Muscle of back (tissue), 11 donors: ENCODE results near the gene CACNA2D3. TPM values are rescaled to one million over a fixed set of nuclear protein-coding genes. Genes with fewer than 3 reads are reported as not detected.

ENCODE experiments used
- DNase-seq, 3 donors: peaks; one replicate each; pipeline versions ENCODE4 v3.0.0 to v3.0.0-alpha.2; 2013
- polyA plus RNA-seq, 10 donors: library from polyadenylated mRNA; unstranded; fragments of 120-200 nt; gene quantifications; one replicate each; pipeline ENCODE4 v1.2.1, GENCODE V29; 2013; ENCODE audit not compliant: insufficient read length in 10 of 10

CACNA2D3 gene
- polyA plus RNA-seq, 10 donors: 1.0 to 2.9 (median 1.9) TPM

DNA sequence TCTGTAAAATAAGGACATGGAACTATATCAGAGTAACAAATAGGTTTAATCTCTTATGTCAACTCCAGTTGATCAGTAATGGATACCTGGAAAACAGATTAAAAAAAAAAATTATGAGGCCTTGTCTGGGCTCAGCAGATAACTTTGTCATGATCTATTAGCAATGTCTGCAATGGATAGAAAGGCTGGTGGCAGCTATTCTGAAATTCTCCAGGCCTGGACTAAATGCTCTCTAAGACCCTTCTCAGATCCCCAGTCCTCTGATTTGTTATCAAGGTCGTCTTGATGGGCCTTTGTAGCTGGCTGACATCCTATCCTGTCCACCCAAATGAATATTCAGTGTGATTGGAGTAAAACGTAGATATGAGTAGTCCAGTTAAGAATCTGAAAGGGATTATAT, 791.8 kb downstream of the CACNA2D3 start:
- no peak for DNase-seq

DNA sequence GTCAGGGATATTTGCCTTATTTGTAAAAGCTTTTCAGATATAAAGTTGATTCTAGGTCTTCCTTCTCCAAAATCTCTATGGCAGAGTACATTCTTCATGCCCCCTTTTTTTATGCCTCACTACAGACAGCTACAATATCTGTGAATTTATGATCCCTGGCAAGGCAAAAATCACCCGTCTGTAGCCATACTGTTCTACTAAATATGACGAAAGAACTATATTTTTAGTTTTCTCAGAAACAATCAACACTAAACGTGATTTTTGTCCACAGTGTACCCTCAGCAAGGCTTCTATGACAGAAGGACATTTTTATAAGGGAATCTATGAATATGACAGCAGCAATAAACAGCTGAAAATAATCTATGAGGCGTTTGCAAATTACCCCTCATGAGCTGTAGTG, 792.8 kb downstream of the CACNA2D3 start:
- DNase-seq: no peak

DNA sequence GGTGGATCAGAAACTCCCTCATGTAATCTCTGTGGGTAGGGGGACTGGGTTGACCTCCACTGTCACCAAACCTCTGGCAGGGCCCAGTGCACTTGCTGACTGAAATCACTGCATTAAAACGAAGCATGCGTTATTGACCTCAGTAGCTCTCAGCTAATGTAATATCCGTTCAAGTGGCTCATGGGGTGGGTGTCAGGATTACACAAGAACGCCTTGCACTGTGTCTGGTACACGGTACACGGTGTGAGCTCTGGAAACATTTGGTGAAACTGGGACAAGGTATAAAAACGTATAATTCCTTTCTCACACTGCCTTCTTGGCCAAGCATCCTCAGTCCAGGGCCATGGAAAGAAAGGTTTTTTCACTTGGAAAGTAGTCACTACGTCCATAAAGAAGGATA, 793.6 kb downstream of the CACNA2D3 start:
- no peak for DNase-seq

DNA sequence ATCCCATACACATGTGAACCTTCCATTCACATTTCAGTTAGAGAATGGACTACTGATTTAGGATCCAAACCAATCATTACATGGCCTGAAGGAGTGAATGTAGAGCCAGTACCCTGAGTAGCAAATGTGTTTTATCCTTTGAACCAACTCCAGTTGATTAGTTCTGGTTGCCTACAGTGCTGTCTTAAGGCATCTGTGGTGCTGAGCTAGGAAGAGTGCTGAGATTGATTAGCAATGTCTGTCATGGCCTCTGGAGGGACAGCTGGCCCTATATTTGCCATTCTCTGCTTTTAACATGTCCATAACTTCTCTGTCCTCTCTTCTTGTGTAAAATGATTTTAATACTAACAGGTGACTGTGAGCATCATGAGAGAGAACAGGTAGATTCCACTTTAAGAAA, 794.4 kb downstream of the CACNA2D3 start:
- DNase-seq: no peak

DNA sequence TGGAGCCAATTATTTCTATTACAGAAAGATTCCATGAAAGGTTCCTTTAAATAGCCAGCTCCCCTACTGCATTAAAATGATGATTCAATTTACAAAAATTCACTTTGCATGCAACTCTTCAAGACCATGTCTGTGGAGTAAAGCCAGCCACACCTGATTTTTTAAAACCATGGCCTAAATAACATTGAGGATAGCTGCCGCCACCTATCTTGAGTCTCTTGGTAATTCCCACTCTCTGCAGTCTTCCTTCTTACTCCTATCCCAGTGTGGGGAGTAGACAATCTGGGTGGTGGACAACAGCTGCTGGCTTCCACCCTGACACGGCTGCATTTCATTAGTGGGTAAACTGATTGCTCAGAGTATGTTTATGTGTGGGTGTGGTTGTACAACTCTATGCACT, 794.8 kb downstream of the CACNA2D3 start:
- DNase-seq: peak in 2 of 3 donors; percentile 45 to 57

DNA sequence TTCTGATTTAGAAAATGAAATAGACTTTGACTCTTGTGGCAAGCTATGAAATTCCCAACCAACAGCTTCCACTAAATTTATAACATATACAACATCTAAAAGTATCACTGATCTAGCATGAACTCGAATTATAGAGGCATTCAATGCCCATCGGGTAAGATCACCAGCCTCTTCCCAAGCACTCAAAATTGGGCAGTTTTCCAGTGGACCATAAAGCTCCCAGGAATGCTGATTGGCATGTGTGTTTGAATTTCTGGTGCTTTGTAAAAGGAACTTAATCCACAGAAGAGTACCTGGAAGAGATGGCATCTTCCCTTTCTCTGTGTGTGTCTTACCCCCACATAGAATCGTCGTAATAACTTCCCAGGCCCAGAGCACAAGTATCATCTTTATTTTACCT, 795.5 kb downstream of the CACNA2D3 start:
- DNase-seq: no peak

DNA sequence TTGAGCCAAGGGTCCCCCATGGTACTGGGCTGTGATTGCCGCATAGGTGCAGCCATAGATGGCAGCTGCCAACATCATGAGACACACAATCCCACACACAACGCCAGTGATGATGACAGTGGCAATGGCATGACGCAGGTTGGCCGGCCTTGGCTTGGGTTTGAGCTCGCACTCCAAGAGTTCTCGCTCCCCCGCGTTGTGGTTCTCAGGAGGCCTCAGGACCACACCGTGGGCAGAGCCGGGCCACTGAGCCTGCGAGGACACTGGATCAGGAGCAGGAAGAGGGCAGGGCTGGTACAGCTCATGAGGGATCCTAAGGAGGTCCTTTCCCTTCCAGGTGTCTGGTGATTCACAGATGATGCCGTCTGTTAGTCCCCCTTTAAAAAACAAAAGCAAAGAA, 796.2 kb downstream of the CACNA2D3 start:
- no peak for DNase-seq

DNA sequence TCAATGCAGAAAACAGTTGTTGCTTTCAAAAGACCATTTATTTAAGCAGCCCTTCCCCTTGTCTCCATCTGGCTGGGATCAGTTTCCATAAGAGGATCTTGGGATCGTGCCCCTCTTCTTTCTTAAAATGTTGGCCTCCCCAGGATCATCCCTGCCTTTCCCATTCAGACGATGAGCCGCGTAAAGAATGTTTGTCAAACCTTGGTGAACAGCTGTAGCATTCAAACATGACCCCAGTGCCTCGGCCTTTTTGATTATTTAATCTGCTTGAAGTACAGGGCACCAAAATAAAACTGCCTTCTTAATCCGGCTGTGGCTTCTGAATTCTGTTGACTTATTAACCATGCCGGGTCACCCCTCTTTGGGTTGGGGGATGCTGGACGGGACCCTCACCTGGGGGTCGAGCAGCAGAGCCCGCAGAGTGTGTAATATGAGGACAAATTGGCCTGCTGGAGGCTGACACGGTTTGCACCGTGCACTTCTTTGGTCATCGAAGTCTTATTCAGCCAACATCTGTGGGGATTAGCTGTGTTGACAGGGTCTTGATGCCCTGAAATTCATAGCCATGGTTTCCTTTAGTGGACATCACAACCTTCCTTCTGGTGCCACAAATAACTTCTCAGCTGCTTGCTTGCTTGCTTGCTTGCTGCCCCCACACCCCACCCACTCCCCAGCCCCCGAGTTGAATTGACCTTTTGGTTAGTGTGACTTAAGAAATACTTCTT, 805.9 kb downstream of the CACNA2D3 start, which contains the start of gene LRTM1:
LRTM1 (minus strand) TSS at position 14 of the 725 bp plus-strand sequence. CDS start 148 bp downstream, outside the sequence.
- DNase-seq: peak in 2 of 3 donors; percentile 45 to 61

DNA sequence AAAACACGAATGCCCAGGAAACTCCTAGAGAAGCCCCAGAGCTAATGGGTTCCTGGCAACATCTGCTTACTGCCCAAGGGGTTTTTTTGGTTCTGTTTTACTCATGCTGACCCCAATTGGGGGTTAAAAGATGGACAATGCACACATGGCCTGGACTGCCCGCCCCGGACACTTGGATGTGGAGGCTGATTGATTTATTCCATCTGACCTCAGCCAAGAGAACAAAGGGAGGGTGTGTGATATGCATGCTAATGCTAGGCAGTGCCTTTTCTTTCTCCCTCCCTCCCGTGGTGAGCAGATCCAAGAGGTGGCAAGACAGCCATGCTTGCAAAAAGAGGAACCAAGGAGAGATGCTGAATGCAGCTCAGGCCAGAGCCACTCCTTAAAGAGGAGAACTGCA, 808.8 kb downstream of the CACNA2D3 start:
- DNase-seq: no peak

DNA sequence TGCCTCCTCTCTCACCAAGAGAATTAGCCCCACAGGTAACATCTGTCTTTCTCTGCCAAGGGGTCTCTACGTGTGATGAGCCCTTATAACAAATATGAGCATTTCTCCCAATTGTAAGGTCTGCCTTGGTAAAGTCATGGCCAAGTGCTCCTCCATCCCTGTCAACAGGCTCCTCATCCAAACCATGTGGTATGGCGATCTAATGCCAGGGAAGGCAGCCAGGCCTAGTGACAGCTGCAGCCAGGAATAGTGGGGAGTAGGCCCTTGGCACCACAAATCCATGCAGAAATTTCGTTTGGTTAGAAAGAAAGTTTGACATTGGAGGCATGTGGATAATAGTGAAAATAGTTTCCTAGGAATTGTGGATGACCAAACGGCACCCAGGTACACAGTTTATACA, 810.3 kb downstream of the CACNA2D3 start:
- DNase-seq: peak; percentile 58 to 63 (median 62)

DNA sequence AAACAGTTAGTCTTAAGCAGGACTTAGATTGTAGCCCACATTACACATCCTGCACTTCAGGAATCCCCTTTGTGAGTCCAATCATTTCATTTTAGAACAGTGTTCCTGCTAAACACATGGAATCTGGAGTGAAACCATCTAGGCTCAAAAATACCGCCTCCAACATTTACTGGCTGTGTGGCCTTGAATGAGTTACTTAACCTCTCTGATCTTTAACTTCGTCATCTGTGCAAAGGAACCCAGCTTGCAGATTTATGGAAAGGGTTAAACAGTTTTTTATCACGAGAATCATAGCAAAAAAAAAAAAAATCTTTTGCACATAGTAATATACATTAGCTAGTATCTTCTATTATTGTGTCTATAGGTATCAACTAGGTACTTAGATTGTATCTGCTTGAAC, 813.5 kb downstream of the CACNA2D3 start:
- DNase-seq: no peak

DNA sequence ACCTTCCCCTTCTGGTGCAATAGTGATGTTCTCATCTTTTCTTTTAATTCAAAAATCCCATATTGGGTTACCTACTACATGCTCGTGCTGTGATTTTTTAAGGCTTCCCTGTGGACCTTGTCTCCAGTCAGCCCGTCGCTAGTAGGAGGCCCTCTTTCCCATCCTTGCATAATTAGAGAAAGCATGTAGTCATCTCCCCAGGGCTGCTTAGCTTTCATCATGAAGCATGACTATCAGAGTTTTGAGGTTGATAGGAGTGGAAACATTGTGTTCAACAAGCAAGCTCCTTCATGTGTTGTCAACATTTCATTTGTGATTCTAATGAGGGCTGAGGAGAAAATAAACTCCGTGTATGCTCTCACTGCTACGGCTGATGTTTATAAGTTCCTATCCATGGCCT, 814.2 kb downstream of the CACNA2D3 start:
- DNase-seq: no peak

DNA sequence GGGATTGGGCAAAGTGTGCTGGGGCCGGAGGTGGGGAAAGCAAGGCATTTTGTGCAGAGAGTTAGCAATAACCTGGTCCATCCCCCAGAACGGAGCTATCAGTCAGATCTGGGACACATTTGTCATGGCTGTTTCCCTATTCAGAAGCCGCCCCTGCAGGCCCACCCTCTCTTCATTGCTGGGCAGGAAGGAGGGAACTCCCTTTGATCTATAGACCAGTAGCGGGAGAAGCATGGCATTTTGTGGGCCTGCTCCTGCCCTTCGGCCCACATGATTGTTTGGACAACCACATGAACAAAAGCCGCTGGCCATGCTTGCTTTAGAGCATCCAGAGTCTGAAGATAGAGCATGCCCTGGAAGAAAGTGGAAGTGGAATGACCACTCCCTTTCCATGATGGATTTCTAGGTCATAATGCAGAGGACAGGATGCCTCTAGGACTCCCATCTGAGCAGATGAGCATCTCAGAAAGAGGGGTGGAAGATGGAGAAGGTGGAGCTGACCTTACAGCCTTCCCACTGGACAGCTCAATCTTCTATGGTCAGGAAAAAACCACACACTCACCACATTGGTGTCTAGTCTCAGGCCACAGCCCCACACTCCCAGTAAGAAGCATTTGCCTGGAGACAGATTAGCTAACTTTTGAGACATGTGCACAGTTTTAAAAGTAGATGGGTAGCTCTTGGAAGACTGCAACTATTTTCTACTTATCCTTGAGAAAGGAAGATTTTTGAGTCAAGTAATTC, 817.4 kb downstream of the CACNA2D3 start:
- no peak for DNase-seq

DNA sequence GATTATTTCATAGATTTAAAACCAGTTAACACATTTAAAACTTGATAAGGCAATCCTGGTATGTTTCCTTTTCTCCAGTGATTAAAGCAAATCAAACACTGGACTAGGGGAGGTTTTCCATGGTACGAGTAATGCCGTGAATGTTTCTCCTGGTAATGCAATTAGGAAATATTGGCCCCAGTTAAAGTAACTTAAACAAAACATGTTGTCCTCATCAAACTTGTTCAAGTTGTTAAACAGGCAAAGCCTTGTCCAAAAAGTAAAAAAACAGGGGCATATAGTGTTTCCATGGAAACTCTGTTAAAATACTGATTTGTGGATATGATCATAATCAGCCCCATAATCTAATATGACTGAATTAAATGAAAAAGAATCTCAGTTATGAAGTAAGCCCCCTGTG, 818.6 kb downstream of the CACNA2D3 start:
- DNase-seq: peak in 1 of 3 donors; percentile 53

DNA sequence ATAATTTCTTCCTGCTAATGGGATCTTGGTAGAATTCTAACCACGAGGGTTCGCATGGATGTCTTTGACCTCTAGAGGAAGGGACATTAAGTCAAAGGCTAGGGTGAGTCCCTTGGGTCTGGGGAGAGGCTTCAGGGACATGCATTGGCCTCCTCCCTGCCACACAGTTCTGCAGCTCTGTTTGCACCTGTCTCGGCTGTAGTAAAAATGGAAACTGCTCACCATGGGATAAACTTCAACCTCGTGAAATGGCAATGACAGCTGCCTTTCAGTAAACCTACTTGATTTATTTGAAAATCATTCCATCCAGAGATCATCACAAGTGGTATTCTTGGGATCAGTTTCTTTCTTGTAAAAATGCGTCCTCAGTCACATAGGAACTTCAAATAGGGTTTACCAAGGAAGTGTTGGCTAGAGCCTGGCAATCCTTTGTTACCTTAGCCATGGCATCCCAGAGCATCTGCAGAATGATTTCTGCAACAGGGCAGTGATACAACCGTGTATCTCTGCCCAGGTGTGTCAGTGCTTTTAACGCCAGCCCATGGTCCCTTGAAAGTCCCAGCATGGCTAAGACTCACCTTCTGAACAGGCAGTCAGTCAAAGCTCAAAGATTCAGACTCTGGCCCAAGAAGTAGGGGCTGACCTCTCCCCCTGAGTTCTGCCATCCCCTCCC, 819.5 kb downstream of the CACNA2D3 start:
- DNase-seq: no peak

DNA sequence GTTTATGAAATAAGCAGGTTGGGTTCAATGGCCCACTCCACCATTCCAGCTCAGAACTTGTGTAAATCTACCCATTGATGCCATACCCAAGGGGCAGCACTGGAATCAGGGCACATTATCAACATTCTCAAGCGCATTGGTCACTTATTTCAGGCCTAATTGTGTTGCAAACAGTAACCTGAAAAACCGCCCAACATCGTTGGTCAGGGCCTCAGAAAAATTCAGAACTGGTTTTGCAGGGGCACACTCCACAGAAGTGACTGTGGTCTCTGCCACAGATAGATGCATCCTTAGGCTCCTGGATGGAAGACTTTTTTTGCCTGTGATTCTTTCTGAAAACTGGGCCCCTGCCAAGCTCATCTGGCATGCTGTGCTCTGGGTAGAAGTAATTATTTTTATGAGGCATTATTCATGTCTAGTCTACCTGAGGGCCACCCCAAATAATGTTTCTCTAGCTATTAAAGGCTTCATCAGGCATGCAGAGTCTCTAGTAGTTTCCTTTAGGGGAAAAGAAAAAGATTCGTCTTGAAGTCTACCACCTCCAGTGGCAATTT, 827.2 kb downstream of the CACNA2D3 start:
- DNase-seq: no peak

DNA sequence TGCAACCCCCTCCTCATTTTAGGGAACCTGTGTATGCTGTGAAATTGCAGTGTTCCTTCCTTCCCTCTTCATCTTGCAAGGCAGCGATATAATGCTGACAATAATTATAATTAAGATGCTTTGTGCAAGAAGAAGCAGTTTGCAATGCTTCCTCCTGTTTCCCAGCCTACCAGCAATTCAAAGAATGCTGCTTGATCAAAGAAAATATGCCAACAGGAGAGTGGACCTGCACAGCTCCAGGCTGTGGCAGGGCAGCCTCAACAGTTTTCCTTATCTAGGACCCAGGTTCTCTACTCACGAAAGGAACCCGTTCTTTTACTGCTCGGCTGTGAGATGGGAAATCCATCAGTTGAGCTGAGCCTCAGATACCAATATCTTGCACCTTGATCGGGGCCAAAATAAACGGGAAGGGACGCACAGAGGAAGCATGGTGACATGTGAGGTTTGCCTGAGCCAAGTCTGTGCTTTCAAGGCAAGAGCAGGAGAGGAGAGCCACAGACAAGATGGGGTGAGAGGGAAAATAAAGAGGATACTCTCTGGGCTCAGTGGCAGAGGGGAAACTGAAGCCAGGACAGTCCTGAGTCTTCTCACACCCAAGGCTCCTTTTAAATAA, 828.1 kb downstream of the CACNA2D3 start:
- DNase-seq: peak in 1 of 3 donors; percentile 45

DNA sequence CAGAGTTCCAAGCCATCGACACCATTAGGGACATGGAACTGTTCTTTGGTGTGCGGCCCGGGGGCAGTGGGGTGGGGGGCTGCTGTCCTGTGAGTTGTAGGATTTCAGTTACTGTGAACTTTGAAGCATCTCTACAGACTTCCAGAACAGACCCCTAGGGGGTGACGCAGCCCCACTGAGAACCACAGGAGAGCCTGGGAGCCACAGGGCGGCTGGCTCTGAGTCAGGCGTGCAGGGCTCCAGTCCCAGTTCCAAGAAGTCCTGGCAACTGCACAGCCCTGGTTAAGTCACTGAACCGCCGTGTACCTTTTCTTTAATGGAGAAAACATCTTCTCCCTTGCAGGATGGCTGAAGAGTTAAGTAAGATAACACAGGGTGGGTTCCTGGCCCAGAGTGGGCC, 829.1 kb downstream of the CACNA2D3 start:
- peak; percentile 79 to 84 (median 81) for DNase-seq

DNA sequence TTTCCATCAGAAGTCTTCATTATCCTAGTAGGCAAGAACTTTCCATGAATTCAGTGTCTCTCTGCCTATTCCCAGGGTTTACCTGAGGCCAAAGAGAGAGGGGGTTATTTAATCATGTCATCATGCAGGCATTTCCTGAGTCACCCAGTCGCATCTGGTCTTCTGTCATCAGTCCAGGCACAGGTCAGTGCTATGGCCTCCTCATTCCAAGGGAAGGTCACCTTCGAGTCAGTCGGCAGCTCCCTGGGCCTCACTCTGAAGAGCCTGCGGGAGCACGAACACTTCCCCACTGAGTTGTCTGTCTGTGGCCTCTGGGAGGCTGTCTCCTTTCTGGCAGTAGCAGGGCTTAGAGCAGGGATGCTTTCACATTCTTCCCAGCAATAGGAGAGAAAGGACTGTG, 831.7 kb downstream of the CACNA2D3 start:
- DNase-seq: peak; percentile 41 to 80 (median 51)

DNA sequence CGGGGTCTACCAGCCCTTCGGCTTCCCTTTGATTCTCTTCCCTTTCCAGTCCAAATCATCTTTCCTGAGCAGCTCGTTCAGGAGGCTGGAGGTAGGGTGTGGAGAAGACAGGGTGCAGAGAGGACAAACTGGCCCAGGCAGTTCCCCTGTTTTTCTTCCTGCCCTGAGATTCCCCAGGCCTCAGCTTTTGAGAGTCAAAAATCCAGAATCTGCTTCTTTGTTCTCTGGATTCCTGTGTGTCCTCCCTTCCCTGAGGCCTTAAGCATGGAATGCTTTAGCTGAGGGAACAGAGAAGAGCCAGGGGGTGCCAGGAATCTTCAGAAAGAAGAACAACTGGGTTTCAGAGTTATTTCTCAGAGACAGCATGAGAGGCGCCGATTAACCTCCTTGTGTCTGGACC, 832.2 kb downstream of the CACNA2D3 start:
- no peak for DNase-seq

DNA sequence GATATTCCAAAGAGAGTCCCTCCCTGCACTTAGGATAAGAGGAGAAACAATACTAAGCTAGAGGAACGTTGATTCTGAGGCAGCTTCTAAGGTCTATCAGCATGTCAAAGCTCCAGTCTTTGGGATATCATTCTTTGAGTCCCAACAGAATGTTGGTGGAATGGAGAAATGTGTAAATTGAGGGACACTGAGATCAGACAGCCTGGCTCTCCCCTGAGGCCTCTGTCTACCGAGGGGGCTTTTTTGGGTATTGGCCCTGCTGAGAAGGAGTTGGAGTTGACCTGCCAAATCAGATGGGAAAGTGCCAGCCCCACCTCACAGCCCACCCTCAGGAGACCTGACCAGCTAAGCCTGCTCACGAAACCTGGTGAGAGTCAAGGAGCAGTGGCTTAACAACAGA, 833.1 kb downstream of the CACNA2D3 start:
- no peak for DNase-seq

DNA sequence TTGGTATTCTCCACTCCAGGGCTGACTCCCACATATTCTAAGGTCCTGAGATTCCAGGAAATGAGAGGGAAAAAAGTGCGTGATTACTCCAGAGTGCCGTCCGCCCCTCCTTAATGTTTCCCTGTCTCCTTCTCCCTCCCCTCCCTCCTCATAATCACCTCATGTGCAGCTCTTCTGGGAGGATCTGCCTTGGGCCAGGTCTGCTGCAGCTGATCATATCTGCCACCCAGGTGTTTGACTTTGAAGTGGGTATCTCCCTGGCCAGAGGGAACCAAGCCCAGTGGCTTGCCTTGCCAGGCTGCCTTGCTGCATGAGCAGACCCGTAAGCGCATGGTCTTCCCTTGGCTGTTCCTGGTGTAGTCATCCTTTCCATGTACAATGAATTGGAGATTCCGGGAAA, 833.6 kb downstream of the CACNA2D3 start:
- DNase-seq: no peak
